ENCODE data around the gene MGAT1. TPM values are rescaled to one million over a fixed set of nuclear protein-coding genes. Genes with fewer than 3 reads are reported as not detected.

MGAT1 gene
- polyA plus RNA-seq, 2 of the 4 experiments (the other 2 are of a cell fraction): 53.0 to 61.8 TPM

GRCh38 chr5:180787711-180788431, 14.7 kb downstream of the MGAT1 start (continued):
- TF ChIP-seq FOXS1 (CRISPR knock-in tag; IDR thresholded peaks at IDR 0.05): no peak
- no peak for TF ChIP-seq PHF8 (IDR thresholded peaks at IDR 0.05; ENCODE audit: borderline replicate concordance, low read depth)
- TF ChIP-seq HOXB13 (CRISPR knock-in tag; IDR thresholded peaks at IDR 0.05; ENCODE audit: low read depth): no peak
- no peak for TF ChIP-seq GATA3 (IDR thresholded peaks at IDR 0.05; ENCODE audit: borderline replicate concordance)

- FAIRE-seq (no peak), DNase-seq (ENCODE audit: low read depth in 1 of 2, low spot score in 1 of 2) (no peak), ATAC-seq (no peak)
- Histone ChIP-seq H3K4me2 (no peak overlapping the region), H3K4me1 (peaks cover 15% of the 10 kb centered on the region), H3K4me3 (no peak overlapping the region), H3K9me3 (no peaks in the 10 kb centered on the region), H3K27ac (no peak overlapping the region)
- ChIA-PET CTCF (interaction anchor here (1.1 to 3.6 kb wide), 6 partner anchors 7 to 387 kb away, joined by 3 to 38 read pairs (median 6); partner anchors contain the start of gene MGAT1), POLR2A (no interaction called here)
- WGBS (ENCODE audit: missing lambda C conversion rate): 83% methylated on average over 20 of the region's 21 CpGs
- TF ChIP-seq ZSCAN20 (CRISPR knock-in tag; IDR thresholded peaks at IDR 0.05) (no peak), HOXB5 (CRISPR knock-in tag; IDR thresholded peaks at IDR 0.05) (no peak), FOSL2 (IDR thresholded peaks at IDR 0.05) (no peak), FOSL2 (CRISPR knock-in tag; IDR thresholded peaks at IDR 0.05) (no peak), ATOH8 (CRISPR knock-in tag; IDR thresholded peaks at IDR 0.05; ENCODE audit: low read depth) (no peak), EHMT2 (IDR thresholded peaks at IDR 0.05; ENCODE audit: low read depth) (no peak), REST (IDR thresholded peaks at IDR 0.05) (no peak), MAX (IDR thresholded peaks at IDR 0.05) (no peak), POLR2A (IDR thresholded peaks at IDR 0.05; ENCODE audit: low read length) (no peak), RFX5 (IDR thresholded peaks at IDR 0.05) (no peak), KDM1A (IDR thresholded peaks at IDR 0.05; ENCODE audit: low read depth) (no peak), HOXA7 (CRISPR knock-in tag; IDR thresholded peaks at IDR 0.05) (no peak), NPAS2 (CRISPR knock-in tag; IDR thresholded peaks at IDR 0.05; ENCODE audit: borderline replicate concordance) (no peak), MAZ (IDR thresholded peaks at IDR 0.05; ENCODE audit: borderline replicate concordance, low read depth, low read length) (no peak), BHLHE40 (IDR thresholded peaks at IDR 0.05; ENCODE audit: low read depth, low read length) (no peak), EHF (CRISPR knock-in tag; IDR thresholded peaks at IDR 0.05) (no peak), SREBF2 (IDR thresholded peaks at IDR 0.05) (no peak), CEBPB (IDR thresholded peaks at IDR 0.05) (no peak), BCL3 (IDR thresholded peaks at IDR 0.05) (no peak), FOXS1 (CRISPR knock-in tag; IDR thresholded peaks at IDR 0.05) (no peak)
Measured at GRCh38 chr5:180786531-180787398, 15.8 kb downstream of the MGAT1 start.

Data from A549 (cell line).